K562 (cell line): ENCODE measurements around the gene WDR55. TPM values are rescaled to one million over a fixed set of nuclear protein-coding genes. Genes with fewer than 3 reads are reported as not detected.

Source experiments
- BRCA1 ChIP-seq, 2 experiments: fragments of 450-650 bp in 1 of 2; sonication (generic) in 1 of 2; formaldehyde crosslinking in 1 of 2; IDR thresholded peaks; 2 replicates each; pipeline versions ENCODE4 v1.5.0 to v1.6.1; 2017 to 2020; ENCODE audit warnings: mild to moderate bottlenecking in 1 of 2, missing genetic modification reagents in 1 of 2
- ELF2 ChIP-seq: fragments of 250-450 bp; sonication (Bioruptor Pico); IDR thresholded peaks from 2 replicates; pipeline ENCODE4 v1.5.0; 2021; ENCODE audit warnings: mild to moderate bottlenecking
- LCOR ChIP-seq: sonication (generic); formaldehyde crosslinking; IDR thresholded peaks from 2 replicates; pipeline ENCODE4 v1.8.0; 2022; ENCODE audit warnings: mild to moderate bottlenecking, missing genetic modification reagents
- MGA ChIP-seq: fragments of 450-650 bp; IDR thresholded peaks from 2 replicates; pipeline ENCODE4 v1.6.1; 2016; ENCODE audit warnings: mild to moderate bottlenecking, moderate library complexity
- NCOA2 ChIP-seq, 2 experiments: fragments of 450-650 bp; IDR thresholded peaks; 2 replicates each; pipeline ENCODE4 v1.6.1; 2018; ENCODE audit warnings: mild to moderate bottlenecking in 2 of 2, moderate library complexity in 1 of 2; ENCODE audit not compliant: partially characterized antibody in 2 of 2
- NCOR1 ChIP-seq: fragments of 450-650 bp; IDR thresholded peaks from 2 replicates; pipeline ENCODE4 v1.6.1; 2016; ENCODE audit warnings: mild to moderate bottlenecking, moderate library complexity
- NFXL1 ChIP-seq: fragments of 450-650 bp; formaldehyde crosslinking; IDR thresholded peaks from 2 replicates; pipeline ENCODE4 v1.4.0; 2021; ENCODE audit warnings: mild to moderate bottlenecking
- POU5F1 ChIP-seq: fragments of 150-350 bp; IDR thresholded peaks from 2 replicates; pipeline ENCODE4 v1.6.1; 2014; ENCODE audit warnings: borderline replicate concordance, low read length, low read depth, mild to moderate bottlenecking; ENCODE audit not compliant: partially characterized antibody
- PTTG1 ChIP-seq: fragments of 450-650 bp; IDR thresholded peaks from 2 replicates; pipeline ENCODE4 v1.6.1; 2016; ENCODE audit warnings: low read depth, mild to moderate bottlenecking, missing genetic modification characterization, missing compliant biosample characterization
- SMAD4 ChIP-seq: fragments of 250-450 bp; sonication (Bioruptor Pico); conservative IDR thresholded peaks from 2 replicates; pipeline ENCODE4 v1.8.0; 2021; ENCODE audit warnings: inconsistent platforms, mild to moderate bottlenecking, moderate library complexity
- ZKSCAN1 ChIP-seq: fragments of 150-350 bp; IDR thresholded peaks from 2 replicates; pipeline ENCODE4 v1.6.1; 2016; ENCODE audit warnings: low read depth, low read length
- ZNF24 ChIP-seq: fragments of 450-650 bp; IDR thresholded peaks from 2 replicates; pipeline ENCODE4 v1.6.1; 2016
- polyA plus RNA-seq, 8 experiments: library from polyadenylated mRNA; depleted of rRNA in 4 of 8; stranded (reverse) in 5 of 8; unstranded in 3 of 8; fragments of >200 nt; fragmentation: Nextera tagmentation in 2 of 8; fragmentation: Illumina TruSeq in 1 of 8; extraction: Ambion mirVana in 2 of 8; extraction: Trizol in 1 of 8; gene quantifications; 2 replicates each; pipeline versions ENCODE4 v1.2.1 to v1.2.3, GENCODE V29; 2011 to 2014; ENCODE audit warnings: inconsistent platforms in 1 of 8, missing spikeins in 1 of 8
- total RNA-seq, 7 experiments: library from RNA; depleted of rRNA in 6 of 7; stranded (reverse); fragments of >200 nt in 6 of 7; fragmentation: Illumina TruSeq in 2 of 7; extraction: Trizol in 2 of 7; gene quantifications; 2 replicates each; pipeline versions ENCODE4 v1.2.1 to v1.2.3, GENCODE V29; 2011 to 2021; ENCODE audit warnings: low replicate concordance in 1 of 7
- TF ChIP-seq, protein P1 (sequence below): IDR thresholded peaks from 2 replicates; pipeline ENCODE4 v1.6.1; 2011; ENCODE audit warnings: borderline replicate concordance, low read depth, mild to moderate bottlenecking, moderate library complexity, low read length; ENCODE audit not compliant: insufficient read depth, poor library complexity, severe bottlenecking

The WDR55 gene
- total and polyA plus RNA-seq, 9 of the 15 experiments (the other 6 are each of a cell fraction or from before 2014, with no cell fraction given), result 5.2 to 45.0 (median 29.3) TPM

- TF ChIP-seq NCOA2 (IDR thresholded peaks at IDR 0.05; ENCODE audit: partially characterized antibody in 2 of 2) (no peak), BRCA1 (IDR thresholded peaks at IDR 0.05) (no peak), BRCA1 (CRISPR knock-in tag; IDR thresholded peaks at IDR 0.05) (no peak), LCOR (CRISPR knock-in tag) (peak; percentile 41; the same call in 1 of the 2 replicates), ZNF24 (no peak), SMAD4 (CRISPR knock-in tag) (peak; percentile 41; the same call in 1 of the 2 replicates), NCOR1 (peak; percentile 42; the same call in 1 of the 2 replicates), NFXL1 (CRISPR knock-in tag) (no peak), ELF2 (CRISPR knock-in tag) (peak; percentile 95), POU5F1 (no peak), MGA (peak; percentile 97), ZKSCAN1 (0 out of 2 replicates have a peak, but pooled peaks have one; percentile 10), PTTG1 (tag) (no peak)
- TF ChIP-seq, protein P1, sequence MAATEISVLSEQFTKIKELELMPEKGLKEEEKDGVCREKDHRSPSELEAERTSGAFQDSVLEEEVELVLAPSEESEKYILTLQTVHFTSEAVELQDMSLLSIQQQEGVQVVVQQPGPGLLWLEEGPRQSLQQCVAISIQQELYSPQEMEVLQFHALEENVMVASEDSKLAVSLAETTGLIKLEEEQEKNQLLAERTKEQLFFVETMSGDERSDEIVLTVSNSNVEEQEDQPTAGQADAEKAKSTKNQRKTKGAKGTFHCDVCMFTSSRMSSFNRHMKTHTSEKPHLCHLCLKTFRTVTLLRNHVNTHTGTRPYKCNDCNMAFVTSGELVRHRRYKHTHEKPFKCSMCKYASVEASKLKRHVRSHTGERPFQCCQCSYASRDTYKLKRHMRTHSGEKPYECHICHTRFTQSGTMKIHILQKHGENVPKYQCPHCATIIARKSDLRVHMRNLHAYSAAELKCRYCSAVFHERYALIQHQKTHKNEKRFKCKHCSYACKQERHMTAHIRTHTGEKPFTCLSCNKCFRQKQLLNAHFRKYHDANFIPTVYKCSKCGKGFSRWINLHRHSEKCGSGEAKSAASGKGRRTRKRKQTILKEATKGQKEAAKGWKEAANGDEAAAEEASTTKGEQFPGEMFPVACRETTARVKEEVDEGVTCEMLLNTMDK, result no peak
Measured at GRCh38 chr5:140690941-140691924, 26.5 kb downstream of the WDR55 start, which contains the start of the genes HARS1 and HARS2 (continued).
